SK-N-SH (cell line): Measurements from ENCODE around the gene ARFRP1. TPM values are rescaled to one million over a fixed set of nuclear protein-coding genes. Genes with fewer than 3 reads are reported as not detected.

ENCODE experiments used
- CTCF ChIA-PET: fragments of 300-600, 350-600 bp; formaldehyde crosslinking; extraction: SDS; loops from one replicate; lab custom pipeline; 2021; lab: Yijun Ruan, JAX
- POLR2A ChIA-PET: fragments of 350-600 bp; sonication (Branson Sonifier 250); formaldehyde crosslinking; extraction: SDS; loops from one replicate; lab custom pipeline; 2020; ENCODE audit warnings: antibody characterized with exemption, inconsistent platforms; lab: Yijun Ruan, JAX
- DNase-seq: peaks from one replicate; pipeline ENCODE4 v3.0.0; 2012
- H2AFZ ChIP-seq: fragments of 200-600 bp; sonication (generic); 2 replicates; pipeline ENCODE4 v1.8.1; 2016; ENCODE audit warnings: antibody characterized with exemption, mild to moderate bottlenecking, low read depth
- H3F3A ChIP-seq: fragments of 200-600 bp; sonication (generic); replicated peaks from 2 replicates; pipeline ENCODE3; 2016; ENCODE audit warnings: antibody characterized with exemption, mild to moderate bottlenecking; ENCODE audit not compliant: insufficient read depth
- H3K27ac ChIP-seq, 2 experiments: fragments of 200-500 bp in 1 of 2; fragments of 200-600 bp in 1 of 2; sonication (Bioruptor generic) in 1 of 2; sonication (generic), shearing (Covaris generic) in 1 of 2; 2 replicates each; pipeline versions ENCODE4 v1.5.1 to v1.6.1; 2014 to 2016; ENCODE audit warnings: low read depth in 2 of 2, inconsistent platforms in 1 of 2, low read length in 1 of 2, mild to moderate bottlenecking in 1 of 2, mixed read lengths in 1 of 2
- H3K27me3 ChIP-seq: fragments of 200-600 bp; sonication (generic), shearing (Covaris generic); 2 replicates; pipeline ENCODE4 v1.6.1; 2016; ENCODE audit warnings: mixed run types; ENCODE audit not compliant: insufficient read depth
- H3K36me3 ChIP-seq, 2 experiments: fragments of 200-500 bp in 1 of 2; fragments of 200-600 bp in 1 of 2; sonication (Bioruptor generic) in 1 of 2; sonication (generic) in 1 of 2; replicated peaks in 1 of 2; 2 replicates each; pipeline versions ENCODE3 to v1.5.1; 2014 to 2016; ENCODE audit warnings: low read length in 1 of 2, mild to moderate bottlenecking in 1 of 2; ENCODE audit not compliant: insufficient read depth in 2 of 2, control insufficient read depth in 1 of 2
- H3K4me1 ChIP-seq, 2 experiments: fragments of 200-500 bp in 1 of 2; fragments of 200-600 bp in 1 of 2; sonication (Bioruptor generic) in 1 of 2; sonication (generic), shearing (Covaris generic) in 1 of 2; 2 replicates each; pipeline versions ENCODE4 v1.5.1 to v1.6.1; 2014 to 2016; ENCODE audit warnings: low read depth in 1 of 2, low read length in 1 of 2, mixed run types in 1 of 2; ENCODE audit not compliant: insufficient read depth in 2 of 2, control insufficient read depth in 1 of 2
- H3K4me2 ChIP-seq: fragments of 200-600 bp; sonication (generic), shearing (Covaris generic); 2 replicates; pipeline ENCODE4 v1.6.1; 2017; ENCODE audit warnings: mixed run types
- H3K4me3 ChIP-seq, 2 experiments: fragments of 200-500 bp in 1 of 2; fragments of 200-600 bp in 1 of 2; sonication (Bioruptor generic) in 1 of 2; sonication (generic), shearing (Covaris generic) in 1 of 2; 2 replicates each; pipeline versions ENCODE4 v1.5.1 to v1.8.1; 2014 to 2016; ENCODE audit warnings: low read depth in 2 of 2, inconsistent platforms in 1 of 2, low read length in 1 of 2, mild to moderate bottlenecking in 1 of 2, mixed read lengths in 1 of 2, moderate library complexity in 1 of 2
- H3K79me2 ChIP-seq: fragments of 200-600 bp; sonication (generic); 2 replicates; pipeline ENCODE4 v1.8.1; 2017; ENCODE audit warnings: mild to moderate bottlenecking; ENCODE audit not compliant: insufficient read depth
- H3K9ac ChIP-seq: fragments of 200-600 bp; sonication (generic); 2 replicates; pipeline ENCODE4 v1.6.1; 2017; ENCODE audit warnings: mixed run types
- H3K9me2 ChIP-seq: fragments of 200-600 bp; sonication (generic); 2 replicates; pipeline ENCODE4 v1.6.1; 2017; ENCODE audit warnings: mixed run types
- H3K9me3 ChIP-seq: fragments of 200-600 bp; sonication (generic); 2 replicates; pipeline ENCODE4 v1.6.1; 2017; ENCODE audit warnings: mixed run types, mild to moderate bottlenecking, moderate library complexity
- H4K20me1 ChIP-seq: fragments of 200-600 bp; sonication (generic); 2 replicates; pipeline ENCODE4 v1.6.1; 2017; ENCODE audit warnings: mild to moderate bottlenecking, mixed run types; ENCODE audit not compliant: insufficient read depth
- CHD2 ChIP-seq: fragments of 150-350 bp; IDR thresholded peaks from 2 replicates; pipeline ENCODE4 v1.6.1; 2018; ENCODE audit warnings: low read length; ENCODE audit not compliant: partially characterized antibody
- EP300 ChIP-seq, 2 experiments: IDR thresholded peaks; 2 replicates each; pipeline versions ENCODE4 v1.4.0 to v1.6.1; 2012; ENCODE audit warnings: borderline replicate concordance in 1 of 2, low read depth in 1 of 2, low read length in 1 of 2
- EZH2phosphoT487 ChIP-seq: fragments of 200-600 bp; sonication (generic); IDR thresholded peaks from 2 replicates; pipeline ENCODE4 v1.6.1; 2017; ENCODE audit warnings: low read depth, mixed run types, mild to moderate bottlenecking, antibody characterized with exemption, moderate library complexity, borderline replicate concordance
- FOSL2 ChIP-seq: IDR thresholded peaks from 2 replicates; pipeline ENCODE4 v1.4.0; 2012; ENCODE audit warnings: low read depth, mild to moderate bottlenecking, moderate library complexity, borderline replicate concordance
- FOXM1 ChIP-seq: IDR thresholded peaks from 2 replicates; pipeline ENCODE4 v1.4.0; 2012; ENCODE audit warnings: low read depth, mild to moderate bottlenecking
- GABPA ChIP-seq: IDR thresholded peaks from 2 replicates; pipeline ENCODE4 v1.4.0; 2012; ENCODE audit warnings: low read depth, mild to moderate bottlenecking
- JUND ChIP-seq: IDR thresholded peaks from 2 replicates; pipeline ENCODE4 v1.4.0; 2012
- MEF2A ChIP-seq: IDR thresholded peaks from 2 replicates; pipeline ENCODE4 v1.4.0; 2012; ENCODE audit warnings: low read depth, borderline replicate concordance
- NRF1 ChIP-seq: IDR thresholded peaks from 2 replicates; pipeline ENCODE4 v1.6.1; 2012; ENCODE audit warnings: low read depth, mild to moderate bottlenecking, low read length
- RAD21 ChIP-seq: IDR thresholded peaks from 2 replicates; pipeline ENCODE4 v1.6.1; 2012; ENCODE audit warnings: mild to moderate bottlenecking, low read length
- RCOR1 ChIP-seq: fragments of 150-350 bp; IDR thresholded peaks from 2 replicates; pipeline ENCODE4 v1.6.1; 2017; ENCODE audit warnings: antibody characterized with exemption, low read length
- RFX5 ChIP-seq: IDR thresholded peaks from 2 replicates; pipeline ENCODE4 v1.6.1; 2012; ENCODE audit warnings: mild to moderate bottlenecking, improper control_type of control experiment, low read length
- RXRA ChIP-seq: IDR thresholded peaks from 2 replicates; pipeline ENCODE4 v1.4.0; 2012; ENCODE audit warnings: low read depth, mild to moderate bottlenecking, borderline replicate concordance
- SMC3 ChIP-seq: IDR thresholded peaks from 2 replicates; pipeline ENCODE4 v1.6.1; 2012; ENCODE audit warnings: low read depth, low read length, improper control_type of control experiment
- TCF12 ChIP-seq: IDR thresholded peaks from 2 replicates; pipeline ENCODE4 v1.4.0; 2012
- WGBS: methylation state at CpG from one replicate; pipeline ENCODE4 v1.1.6; 2017; ENCODE audit warnings: low lambda C conversion rate; 5-methylcytosine and 5-hydroxymethylcytosine counted together
- polyA plus RNA-seq, 3 experiments: library from polyadenylated mRNA; depleted of rRNA; stranded (reverse); fragments of >200 nt; gene quantifications; 2 replicates each; pipeline ENCODE4 v1.2.3, GENCODE V29; 2012
- TF ChIP-seq, protein P1 (sequence below): IDR thresholded peaks from 2 replicates; pipeline ENCODE4 v1.4.0; 2012; ENCODE audit warnings: low read depth, borderline replicate concordance
- TF ChIP-seq, protein P2 (sequence below): fragments of 200-600 bp; sonication (generic); IDR thresholded peaks from 2 replicates; pipeline ENCODE4 v1.6.1; 2017; ENCODE audit warnings: antibody characterized with exemption, mild to moderate bottlenecking, moderate library complexity
- TF ChIP-seq, protein P3 (sequence below): fragments of 150-350 bp; IDR thresholded peaks from 2 replicates; pipeline ENCODE4 v1.6.1; 2016; ENCODE audit warnings: mild to moderate bottlenecking, low read depth, low read length

Gene ARFRP1
- polyA plus RNA-seq, 1 of the 3 experiments (the other 2 are of a cell fraction), result 72.8 TPM

DNA sequence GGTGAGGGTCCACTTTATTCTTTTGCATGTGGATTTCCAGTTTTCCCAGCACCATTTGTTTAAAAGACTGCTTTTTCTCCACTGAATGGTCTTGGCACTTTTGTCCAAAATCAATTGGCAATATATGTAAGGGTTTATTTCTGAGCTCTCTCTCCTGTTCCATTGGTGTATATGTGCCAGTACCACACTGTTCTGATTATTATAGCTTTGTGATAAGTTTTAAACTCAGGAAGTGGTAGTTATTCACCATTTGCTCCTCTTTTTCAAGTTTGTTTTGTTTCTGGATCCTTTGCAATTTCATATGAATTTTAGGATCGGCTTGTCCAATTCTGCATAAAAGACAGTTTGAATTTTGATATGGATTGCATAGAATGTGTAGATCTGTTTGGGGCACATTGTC, 4.4 kb upstream of the ARFRP1 start:
- no peak for DNase-seq
- Histone ChIP-seq H3K36me3 (peaks cover 21 to 69% of the 10 kb centered on the region in 2 experiments), H2AFZ (no peak overlapping the region), H3F3A (peaks cover 4% of the 10 kb centered on the region), H3K79me2 (peaks cover 99% of the 10 kb centered on the region), H3K27ac (no peak overlapping the region), H3K4me3 (no peak overlapping the region), H3K9me3 (peaks cover 7% of the 10 kb centered on the region), H3K9me2 (no peaks in the 10 kb centered on the region), H3K27me3 (no peaks in the 10 kb centered on the region), H4K20me1 (0 out of 2 replicates have a peak, but pooled peaks cover 3% of the 10 kb centered on the region)
- POLR2A ChIA-PET, result no interaction called here
- CTCF ChIA-PET, result interaction anchor here (1.1 to 1.4 kb wide), 2 partner anchors 174 to 261 kb away, joined by 3 to 5 read pairs; no protein-coding TSS in a partner anchor
- TF ChIP-seq, protein P1, sequence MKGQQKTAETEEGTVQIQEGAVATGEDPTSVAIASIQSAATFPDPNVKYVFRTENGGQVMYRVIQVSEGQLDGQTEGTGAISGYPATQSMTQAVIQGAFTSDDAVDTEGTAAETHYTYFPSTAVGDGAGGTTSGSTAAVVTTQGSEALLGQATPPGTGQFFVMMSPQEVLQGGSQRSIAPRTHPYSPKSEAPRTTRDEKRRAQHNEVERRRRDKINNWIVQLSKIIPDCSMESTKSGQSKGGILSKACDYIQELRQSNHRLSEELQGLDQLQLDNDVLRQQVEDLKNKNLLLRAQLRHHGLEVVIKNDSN, result no peak
- no peak for TF ChIP-seq EP300 (IDR thresholded peaks at IDR 0.05; ENCODE audit: borderline replicate concordance in 1 of 2, low read depth in 1 of 2, low read length in 1 of 2)
- TF ChIP-seq SMC3, result no peak
- no peak for TF ChIP-seq RFX5
- TF ChIP-seq, protein P2, sequence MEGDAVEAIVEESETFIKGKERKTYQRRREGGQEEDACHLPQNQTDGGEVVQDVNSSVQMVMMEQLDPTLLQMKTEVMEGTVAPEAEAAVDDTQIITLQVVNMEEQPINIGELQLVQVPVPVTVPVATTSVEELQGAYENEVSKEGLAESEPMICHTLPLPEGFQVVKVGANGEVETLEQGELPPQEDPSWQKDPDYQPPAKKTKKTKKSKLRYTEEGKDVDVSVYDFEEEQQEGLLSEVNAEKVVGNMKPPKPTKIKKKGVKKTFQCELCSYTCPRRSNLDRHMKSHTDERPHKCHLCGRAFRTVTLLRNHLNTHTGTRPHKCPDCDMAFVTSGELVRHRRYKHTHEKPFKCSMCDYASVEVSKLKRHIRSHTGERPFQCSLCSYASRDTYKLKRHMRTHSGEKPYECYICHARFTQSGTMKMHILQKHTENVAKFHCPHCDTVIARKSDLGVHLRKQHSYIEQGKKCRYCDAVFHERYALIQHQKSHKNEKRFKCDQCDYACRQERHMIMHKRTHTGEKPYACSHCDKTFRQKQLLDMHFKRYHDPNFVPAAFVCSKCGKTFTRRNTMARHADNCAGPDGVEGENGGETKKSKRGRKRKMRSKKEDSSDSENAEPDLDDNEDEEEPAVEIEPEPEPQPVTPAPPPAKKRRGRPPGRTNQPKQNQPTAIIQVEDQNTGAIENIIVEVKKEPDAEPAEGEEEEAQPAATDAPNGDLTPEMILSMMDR, result no peak
- TF ChIP-seq, protein P3, sequence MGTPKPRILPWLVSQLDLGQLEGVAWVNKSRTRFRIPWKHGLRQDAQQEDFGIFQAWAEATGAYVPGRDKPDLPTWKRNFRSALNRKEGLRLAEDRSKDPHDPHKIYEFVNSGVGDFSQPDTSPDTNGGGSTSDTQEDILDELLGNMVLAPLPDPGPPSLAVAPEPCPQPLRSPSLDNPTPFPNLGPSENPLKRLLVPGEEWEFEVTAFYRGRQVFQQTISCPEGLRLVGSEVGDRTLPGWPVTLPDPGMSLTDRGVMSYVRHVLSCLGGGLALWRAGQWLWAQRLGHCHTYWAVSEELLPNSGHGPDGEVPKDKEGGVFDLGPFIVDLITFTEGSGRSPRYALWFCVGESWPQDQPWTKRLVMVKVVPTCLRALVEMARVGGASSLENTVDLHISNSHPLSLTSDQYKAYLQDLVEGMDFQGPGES, result no peak
- no peak for TF ChIP-seq GABPA
- TF ChIP-seq RAD21, result no peak
- no peak for TF ChIP-seq NRF1
- no peak for TF ChIP-seq RCOR1
- no peak for TF ChIP-seq CHD2
- TF ChIP-seq, all 33 proteins: peak for 0
- H3K4me2 ChIP-seq, result no peak overlapping the region
- H3K9ac ChIP-seq, result no peak overlapping the region
- H3K4me1 ChIP-seq, result peaks cover 0 to 9% of the 10 kb centered on the region in 2 experiments; a peak in 1 of 4 replicates
- 88% methylated on average over 1 of the region's 1 CpG for WGBS

DNA sequence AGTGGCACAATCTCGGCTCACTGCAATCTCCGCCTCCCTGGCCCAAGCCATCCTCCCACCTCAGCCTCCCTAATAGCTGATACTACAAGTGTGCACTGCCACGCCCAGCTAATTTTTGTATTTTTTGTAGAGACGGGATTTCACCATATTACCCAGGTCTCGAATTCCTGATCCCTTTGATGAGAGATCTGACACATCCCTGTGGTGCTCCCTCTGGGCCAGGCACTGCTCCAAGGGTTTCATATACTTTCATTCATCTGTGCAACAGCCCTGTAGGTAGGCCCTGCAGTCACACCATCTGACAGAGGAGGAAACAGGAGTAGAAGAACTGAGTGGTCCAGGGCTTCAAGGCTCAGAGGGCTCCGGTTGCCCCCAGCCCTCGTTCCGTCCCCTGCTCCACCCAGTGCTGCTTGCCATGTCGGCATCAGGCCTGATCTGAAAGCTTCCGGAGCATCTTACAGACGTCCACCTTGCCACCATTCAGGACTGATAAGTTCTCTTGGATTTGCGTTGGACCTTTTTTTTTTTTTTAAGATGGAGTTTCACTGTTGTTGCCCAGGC, 3.4 kb upstream of the ARFRP1 start:
- Histone ChIP-seq H4K20me1 (0 out of 2 replicates have a peak, but pooled peaks cover 3% of the 10 kb centered on the region), H2AFZ (no peak overlapping the region), H3K9me3 (peaks cover 7% of the 10 kb centered on the region), H3K9ac (no peak overlapping the region), H3F3A (peaks cover 4% of the 10 kb centered on the region), H3K4me2 (no peak overlapping the region), H3K4me3 (no peak overlapping the region), H3K27me3 (no peaks in the 10 kb centered on the region), H3K4me1 (peaks cover 0 to 19% of the 10 kb centered on the region in 2 experiments; a peak in 1 of 4 replicates), H3K79me2 (peaks cover 99% of the 10 kb centered on the region), H3K36me3 (peaks cover 22 to 65% of the 10 kb centered on the region in 2 experiments), H3K9me2 (no peaks in the 10 kb centered on the region), H3K27ac (no peak overlapping the region)
- TF ChIP-seq JUND, result no peak
- no peak for TF ChIP-seq FOXM1
- no peak for TF ChIP-seq MEF2A
- TF ChIP-seq FOSL2, result no peak
- TF ChIP-seq RXRA, result no peak
- TF ChIP-seq TCF12, result no peak
- TF ChIP-seq, protein P3, result no peak
- TF ChIP-seq, protein P1, result no peak
- TF ChIP-seq EZH2phosphoT487, result no peak
- CTCF ChIA-PET, result no interaction called here
- POLR2A ChIA-PET, result no interaction called here
- DNase-seq, result no peak
- 89% methylated on average over 9 of the region's 12 CpGs for WGBS
